Kidney (tissue), 22 donors: ENCODE data around the gene PDCD1LG2. TPM values are rescaled to one million over a fixed set of nuclear protein-coding genes. Genes with fewer than 3 reads are reported as not detected.
"Not testable (repeated sequence)": the region's sequence is repeated elsewhere in the genome, so short reads cannot be mapped to it uniquely, and the experiment has no call there.

Experiments used
- DNase-seq, 5 donors: peaks; one replicate each; pipeline ENCODE4 v3.0.0-alpha.2; 2013 to 2020
- FAIRE-seq: peaks from 2 replicates; lab custom pipeline; 2012; peaks lifted over from hg19 to GRCh38; lab: Jason Lieb, UNC
- H3K27ac ChIP-seq, 2 donors: one replicate each; pipeline ENCODE4 v1.7.0; 2013; ENCODE audit warnings: low read depth in 2 of 2, low read length in 2 of 2, inconsistent platforms in 1 of 2
- H3K27me3 ChIP-seq: one replicate; pipeline ENCODE4 v1.7.1; 2013; ENCODE audit warnings: low read length, inconsistent platforms; ENCODE audit not compliant: control insufficient read depth, insufficient read depth
- H3K36me3 ChIP-seq, 3 donors: one replicate each; pipeline versions ENCODE4 v1.7.0 to v1.7.1; 2013; ENCODE audit warnings: low read length in 3 of 3, control low read depth in 1 of 3, inconsistent platforms in 1 of 3; ENCODE audit not compliant: insufficient read depth in 3 of 3, control insufficient read depth in 2 of 3
- H3K4me1 ChIP-seq, 3 donors: one replicate each; pipeline versions ENCODE4 v1.7.0 to v1.7.1; 2013; ENCODE audit warnings: low read length in 3 of 3, inconsistent platforms in 1 of 3, low read depth in 1 of 3; ENCODE audit not compliant: control insufficient read depth in 2 of 3, insufficient read depth in 2 of 3
- H3K4me3 ChIP-seq, 3 donors: one replicate each; pipeline versions ENCODE4 v1.7.0 to v1.8.1; 2013; ENCODE audit warnings: low read length in 3 of 3, control low read depth in 1 of 3, inconsistent platforms in 1 of 3
- H3K9ac ChIP-seq, 3 donors: one replicate each; pipeline versions ENCODE4 v1.7.0 to v1.7.1; 2013; ENCODE audit warnings: low read length in 3 of 3, control low read depth in 1 of 3, inconsistent platforms in 1 of 3
- H3K9me3 ChIP-seq, 3 donors: one replicate each; pipeline versions ENCODE4 v1.7.0 to v1.7.1; 2013; ENCODE audit warnings: low read length in 3 of 3, control low read depth in 1 of 3, inconsistent platforms in 1 of 3; ENCODE audit not compliant: control insufficient read depth in 2 of 3, insufficient read depth in 1 of 3
- intact Hi-C: fragments of 100-400 bp; cut with DNase I; formaldehyde crosslinking; loops from one replicate; pipeline ENCODE4 v1.11.1; 2022
- long read RNA-seq, 10 donors: library from polyadenylated mRNA in 1 of 10; unstranded in 1 of 10; transcript quantifications; one replicate each; pipeline ENCODE4 v2.0.0 and lab custom pipeline, GENCODE V29; 2021 to 2026
- polyA plus RNA-seq: library from polyadenylated mRNA; stranded (reverse); fragments of 350-450 nt; fragmentation: Illumina TruSeq; extraction: RNeasy Lipid Tissue Mini Kit (QIAGEN cat#74804); gene quantifications from one replicate; pipeline ENCODE4 v1.2.3, GENCODE V29; 2014; ENCODE audit warnings: low read depth, low replicate concordance; ENCODE audit not compliant: insufficient read depth
- total RNA-seq: library from RNA; stranded (reverse); fragmentation: NEBNext Ultra II Directional; extraction: Animal tissue kit (Norgen Biotek cat#: 25700); gene quantifications from one replicate; pipeline ENCODE4 v1.2.1, GENCODE V29; 2021
- TF ChIP-seq, protein P1 (sequence below): IDR thresholded peaks from 3 replicates; pipeline ENCODE4 v1.5.1; 2012; ENCODE audit warnings: mild to moderate bottlenecking, moderate library complexity, borderline replicate concordance; ENCODE audit not compliant: insufficient read depth; ENCODE audit errors: extremely low read depth
- donor health status: control.
- donor health status: control.
- donor health status: control.
- donor health status: control.
- donor health status: control.
- donor health status: DM: yes; HTN: yes; CAD: no.
- donor health status: Normal renal cell carcinoma (clear cell type).

The PDCD1LG2 gene
- 2.4 TPM for total RNA-seq
- 1.5 TPM for polyA plus RNA-seq
- long read RNA-seq, donor 1, result 0 reads
- long read RNA-seq, donor 2, result 0 reads
- long read RNA-seq, donor 3, result 0 reads
- long read RNA-seq, donor 4, result 0 reads
- long read RNA-seq, donor 5, result 0 reads
- long read RNA-seq, donor 6, result 0 reads
- long read RNA-seq, donor 7, partial matches to known transcripts, result 0 of 1 reads
- long read RNA-seq, donor 7, other reads (novel, unspliced or antisense), result 0 of 1 reads
- long read RNA-seq, donor 8, result 0 reads
- long read RNA-seq, donor 9, result 0 reads
- long read RNA-seq, donor 10, result 0 reads

DNA sequence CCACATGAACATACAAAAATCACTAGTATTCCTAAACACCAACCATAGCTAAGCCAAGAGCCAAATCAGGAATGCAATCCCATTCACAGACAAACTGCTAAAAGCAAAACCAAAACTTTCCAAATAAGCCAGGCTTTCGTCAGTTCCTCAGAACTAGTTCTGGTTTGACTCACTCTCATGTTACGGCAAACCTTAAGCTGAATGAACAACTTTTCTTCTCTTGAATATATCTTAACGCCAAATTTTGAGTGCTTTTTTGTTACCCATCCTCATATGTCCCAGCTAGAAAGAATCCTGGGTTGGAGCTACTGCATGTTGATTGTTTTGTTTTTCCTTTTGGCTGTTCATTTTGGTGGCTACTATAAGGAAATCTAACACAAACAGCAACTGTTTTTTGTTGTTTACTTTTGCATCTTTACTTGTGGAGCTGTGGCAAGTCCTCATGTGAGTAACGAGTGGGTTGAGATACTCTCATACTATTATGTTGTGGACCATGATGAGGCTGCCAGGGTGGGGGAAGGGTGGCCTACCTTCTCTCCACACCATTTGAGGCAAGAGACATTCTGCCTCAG is at the start of gene PDCD1LG2:
Gene PDCD1LG2, plus strand, starts transcription at position 172 of the 572 bp plus-strand sequence. CDS start 12,016 bp downstream, outside the sequence.
- Histone ChIP-seq H3K36me3 (no peaks in the 10 kb centered on the region), H3K4me3 (peak within 1 kb of the TSS in 2 of 3 donors; percentile 17 to 28), H3K9me3 (no peaks in the 10 kb centered on the region), H3K9ac (no peak within 1 kb of the TSS), H3K27ac (peak within 1 kb of the TSS in 1 of 2 donors; percentile 56), H3K27me3 (no peaks in the 10 kb centered on the region), H3K4me1 (no peaks in the 10 kb centered on the region)
- DNase-seq (no peak), FAIRE-seq (no peak)
- TF ChIP-seq, protein P1, sequence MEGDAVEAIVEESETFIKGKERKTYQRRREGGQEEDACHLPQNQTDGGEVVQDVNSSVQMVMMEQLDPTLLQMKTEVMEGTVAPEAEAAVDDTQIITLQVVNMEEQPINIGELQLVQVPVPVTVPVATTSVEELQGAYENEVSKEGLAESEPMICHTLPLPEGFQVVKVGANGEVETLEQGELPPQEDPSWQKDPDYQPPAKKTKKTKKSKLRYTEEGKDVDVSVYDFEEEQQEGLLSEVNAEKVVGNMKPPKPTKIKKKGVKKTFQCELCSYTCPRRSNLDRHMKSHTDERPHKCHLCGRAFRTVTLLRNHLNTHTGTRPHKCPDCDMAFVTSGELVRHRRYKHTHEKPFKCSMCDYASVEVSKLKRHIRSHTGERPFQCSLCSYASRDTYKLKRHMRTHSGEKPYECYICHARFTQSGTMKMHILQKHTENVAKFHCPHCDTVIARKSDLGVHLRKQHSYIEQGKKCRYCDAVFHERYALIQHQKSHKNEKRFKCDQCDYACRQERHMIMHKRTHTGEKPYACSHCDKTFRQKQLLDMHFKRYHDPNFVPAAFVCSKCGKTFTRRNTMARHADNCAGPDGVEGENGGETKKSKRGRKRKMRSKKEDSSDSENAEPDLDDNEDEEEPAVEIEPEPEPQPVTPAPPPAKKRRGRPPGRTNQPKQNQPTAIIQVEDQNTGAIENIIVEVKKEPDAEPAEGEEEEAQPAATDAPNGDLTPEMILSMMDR, result no peak
- intact Hi-C loops, result no loop called here

DNA sequence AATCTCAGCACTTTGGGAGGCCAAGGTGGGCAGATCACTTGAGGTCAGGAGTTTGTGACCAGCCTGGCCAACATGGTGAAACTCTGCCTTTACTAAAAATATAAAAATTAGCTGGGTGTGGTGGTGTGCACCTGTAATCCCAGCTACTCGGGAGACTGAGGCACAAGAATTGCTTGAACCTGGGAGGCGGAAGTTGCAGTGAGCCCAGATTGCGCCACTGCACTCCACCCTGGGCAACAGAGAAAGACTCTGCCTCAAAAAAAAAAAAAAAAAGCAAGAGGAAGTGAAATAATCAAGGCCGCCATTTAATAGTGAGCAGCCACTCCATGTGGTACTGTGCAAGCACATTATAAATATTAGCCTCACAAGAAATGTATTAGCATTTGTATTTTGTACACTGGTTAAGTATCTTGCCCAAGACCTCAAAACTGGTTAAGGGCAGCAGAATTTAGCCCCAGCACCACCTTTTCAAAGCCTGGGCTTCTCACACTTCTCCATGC is 45.5 kb upstream of the PDCD1LG2 start:
- H3K9me3 ChIP-seq, DNase-seq, H3K4me3 ChIP-seq, H3K27ac ChIP-seq, H3K27me3 ChIP-seq, FAIRE-seq, H3K4me1 ChIP-seq, H3K9ac ChIP-seq, H3K36me3 ChIP-seq, intact Hi-C loops: not testable (repeated sequence)

DNA sequence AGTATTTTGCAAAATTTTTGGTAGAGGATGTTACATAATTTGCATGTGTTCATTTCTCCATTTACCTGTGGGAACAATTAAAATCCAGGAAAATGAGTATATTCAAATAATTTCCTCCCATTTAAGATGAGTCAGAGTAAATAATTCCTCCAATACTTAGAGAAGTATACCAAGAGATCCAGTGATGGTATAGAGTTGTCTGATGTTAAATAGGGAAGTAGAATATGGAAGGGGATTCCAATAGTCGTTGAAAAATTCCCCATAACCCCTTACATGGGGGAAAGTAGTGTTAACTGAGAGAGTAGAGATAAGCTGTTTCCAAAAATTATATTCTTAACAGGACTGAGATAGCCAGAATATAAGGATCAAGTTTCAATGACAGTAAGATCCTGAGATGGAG is 44.3 kb upstream of the PDCD1LG2 start:
- no peaks in the 10 kb centered on the region for H3K27me3 ChIP-seq
- TF ChIP-seq, protein P1, result no peak
- no peak overlapping the region for H3K4me3 ChIP-seq
- peaks cover 0 to 2% (median 0%) of the 10 kb centered on the region in 3 donors for H3K36me3 ChIP-seq
- FAIRE-seq (no peak), DNase-seq (no peak)
- no peak overlapping the region for H3K9ac ChIP-seq
- no peaks in the 10 kb centered on the region for H3K4me1 ChIP-seq
- H3K9me3 ChIP-seq, result no peaks in the 10 kb centered on the region
- H3K27ac ChIP-seq, result no peak overlapping the region
- intact Hi-C loops, result no loop called here

DNA sequence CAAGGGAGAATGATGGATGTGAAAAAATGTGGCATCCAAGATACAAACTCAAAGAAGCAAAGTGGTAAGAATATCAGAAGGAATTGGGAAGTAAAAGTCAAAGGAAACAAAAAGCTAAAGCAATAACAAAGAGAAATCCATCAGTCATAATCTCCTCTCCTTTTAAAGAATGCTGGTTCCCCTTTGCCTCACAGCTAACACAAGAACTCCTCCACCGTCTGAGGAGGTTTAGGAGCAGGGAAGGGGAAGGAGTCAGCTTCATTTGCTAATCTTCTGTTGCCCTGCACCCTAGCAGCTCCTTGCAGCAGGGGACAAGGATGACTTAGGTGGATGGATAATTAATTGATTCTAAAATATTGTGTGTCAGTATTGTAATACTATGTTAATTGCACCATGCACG is 43.6 kb upstream of the PDCD1LG2 start:
- Histone ChIP-seq H3K9me3 (no peaks in the 10 kb centered on the region), H3K4me3 (no peak overlapping the region), H3K9ac (no peak overlapping the region), H3K27ac (no peak overlapping the region), H3K36me3 (peaks cover 0 to 2% (median 0%) of the 10 kb centered on the region in 3 donors), H3K27me3 (no peaks in the 10 kb centered on the region), H3K4me1 (no peaks in the 10 kb centered on the region)
- no peak for DNase-seq
- FAIRE-seq, result no peak
- TF ChIP-seq, protein P1, result no peak
- intact Hi-C loops, result no loop called here
